Activated naive CD8-positive, alpha-beta T cell treated with anti-CD3 and anti-CD28 coated beads for 36 hours (primary cell): ENCODE measurements around the gene OR2W3. TPM values are rescaled to one million over a fixed set of nuclear protein-coding genes. Genes with fewer than 3 reads are reported as not detected.

Experiments
- DNase-seq: peaks from one replicate; pipeline ENCODE4 v3.0.0; 2021
- H3K27ac Mint-ChIP-seq: one replicate; pipeline ENCODE4 v1.8.0; 2022; ENCODE audit warnings: mild to moderate bottlenecking, moderate library complexity, mixed read lengths
- H3K27me3 Mint-ChIP-seq: one replicate; pipeline ENCODE4 v1.8.0; 2022; ENCODE audit warnings: mild to moderate bottlenecking, mixed read lengths
- H3K36me3 Mint-ChIP-seq: one replicate; pipeline ENCODE4 v1.8.0; 2021; ENCODE audit warnings: mild to moderate bottlenecking, mixed read lengths
- H3K4me1 Mint-ChIP-seq: one replicate; pipeline ENCODE4 v1.8.0; 2021; ENCODE audit warnings: mixed read lengths
- H3K4me3 Mint-ChIP-seq: one replicate; pipeline ENCODE4 v1.8.0; 2022; ENCODE audit warnings: mild to moderate bottlenecking, moderate library complexity, mixed read lengths
- H3K9me3 Mint-ChIP-seq: one replicate; pipeline ENCODE4 v1.8.0; 2022; ENCODE audit warnings: mixed read lengths
- total RNA-seq, 2 experiments: library from RNA; stranded (reverse); gene quantifications; one replicate each; pipeline ENCODE4 v1.2.3, GENCODE V29; 2021

OR2W3 gene
- not detected for total RNA-seq

- H3K4me1 Mint-ChIP-seq = no peaks in the 10 kb centered on the region
- DNase-seq = no peak
- H3K27ac Mint-ChIP-seq = no peak within 1 kb of the TSS
- no peak within 1 kb of the TSS for H3K4me3 Mint-ChIP-seq
- H3K36me3 Mint-ChIP-seq = no peaks in the 10 kb centered on the region
- peaks cover 6% of the 10 kb centered on the region for H3K9me3 Mint-ChIP-seq
- no peaks in the 10 kb centered on the region for H3K27me3 Mint-ChIP-seq
These were observed at the start of gene OR2W3 for GRCh38 chr1:247895163-247895637. Gene OR2W3, plus strand, starts transcription at chr1:247895587. Its CDS starts 0 bp downstream, at chr1:247895587.

- Mint-ChIP-seq H3K27me3 (no peaks in the 10 kb centered on the region), H3K9me3 (no peaks in the 10 kb centered on the region), H3K36me3 (no peaks in the 10 kb centered on the region), H3K4me1 (peaks cover 3% of the 10 kb centered on the region), H3K27ac (no peak overlapping the region), H3K4me3 (no peak overlapping the region)
- DNase-seq = no peak
These were observed 49.7 kb upstream of the OR2W3 start for GRCh38 chr1:247845693-247846017.

GRCh38 chr1:247848346-247848745 is 47.0 kb upstream of the OR2W3 start:
- H3K36me3 Mint-ChIP-seq = no peaks in the 10 kb centered on the region
- H3K4me1 Mint-ChIP-seq = no peaks in the 10 kb centered on the region
- H3K27me3 Mint-ChIP-seq = no peaks in the 10 kb centered on the region
- no peak for DNase-seq
- H3K27ac Mint-ChIP-seq = no peak overlapping the region
- no peak overlapping the region for H3K4me3 Mint-ChIP-seq
- H3K9me3 Mint-ChIP-seq = no peaks in the 10 kb centered on the region

DNA sequence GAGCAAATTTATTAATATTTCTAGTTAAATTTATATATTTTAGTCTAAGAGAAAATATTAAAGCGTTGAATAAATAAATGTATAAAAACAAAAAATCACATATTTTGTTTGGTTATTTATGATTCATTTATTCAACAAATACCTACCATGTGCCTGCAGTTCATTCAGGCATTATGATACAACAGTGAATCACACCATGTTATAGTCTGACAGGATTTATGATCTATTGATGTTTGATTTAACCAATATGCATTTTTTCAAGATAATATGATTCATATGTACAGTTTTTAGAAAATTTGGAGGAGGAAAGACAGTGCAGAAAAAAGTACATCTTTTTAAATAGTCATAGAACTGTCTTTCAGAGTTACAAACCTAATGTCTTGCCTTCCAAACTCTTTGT is 45.8 kb upstream of the OR2W3 start:
- H3K4me1 Mint-ChIP-seq = no peaks in the 10 kb centered on the region
- DNase-seq = no peak
- H3K27me3 Mint-ChIP-seq = peaks cover 6% of the 10 kb centered on the region
- no peaks in the 10 kb centered on the region for H3K9me3 Mint-ChIP-seq
- H3K36me3 Mint-ChIP-seq = no peaks in the 10 kb centered on the region
- no peak overlapping the region for H3K27ac Mint-ChIP-seq
- no peak overlapping the region for H3K4me3 Mint-ChIP-seq

GRCh38 chr1:247854899-247855545 is 40.4 kb upstream of the OR2W3 start:
- peaks cover 1% of the 10 kb centered on the region for H3K36me3 Mint-ChIP-seq
- no peak overlapping the region for H3K27ac Mint-ChIP-seq
- no peak overlapping the region for H3K4me3 Mint-ChIP-seq
- peaks cover 47% of the 10 kb centered on the region for H3K27me3 Mint-ChIP-seq
- H3K4me1 Mint-ChIP-seq = peaks cover 6% of the 10 kb centered on the region
- no peaks in the 10 kb centered on the region for H3K9me3 Mint-ChIP-seq
- no peak for DNase-seq

DNA sequence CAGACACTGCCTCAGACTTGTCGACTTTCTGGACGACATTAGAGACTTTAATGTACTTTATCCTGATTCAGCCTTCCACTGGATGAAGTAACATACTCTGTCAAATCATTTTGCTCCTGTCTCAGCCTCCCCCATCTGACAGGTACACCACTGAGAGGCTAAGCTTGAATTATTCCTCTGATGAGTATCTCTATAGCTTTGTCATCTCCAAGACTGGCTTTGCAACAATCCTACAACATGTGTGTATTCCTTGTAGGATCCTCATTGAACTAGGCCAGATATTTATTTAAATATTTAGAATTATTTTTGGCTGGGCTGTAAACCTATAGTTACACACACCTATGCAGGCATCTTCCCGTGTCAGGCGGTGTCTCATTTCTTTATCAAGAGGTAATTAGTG is 39.5 kb upstream of the OR2W3 start:
- Mint-ChIP-seq H3K4me1 (peaks cover 6% of the 10 kb centered on the region), H3K4me3 (no peak overlapping the region), H3K27ac (no peak overlapping the region), H3K27me3 (peaks cover 56% of the 10 kb centered on the region), H3K36me3 (peaks cover 1% of the 10 kb centered on the region), H3K9me3 (no peaks in the 10 kb centered on the region)
- DNase-seq = no peak

GRCh38 chr1:247857069-247857984 is 38.1 kb upstream of the OR2W3 start, which contains the start of gene TRIM58:
Gene TRIM58, plus strand, starts transcription at chr1:247857187. Its CDS starts 60 bp downstream, at chr1:247857247.
- peaks cover 64% of the 10 kb centered on the region for H3K27me3 Mint-ChIP-seq
- H3K4me1 Mint-ChIP-seq = peaks cover 6% of the 10 kb centered on the region
- no peaks in the 10 kb centered on the region for H3K9me3 Mint-ChIP-seq
- H3K4me3 Mint-ChIP-seq = peak within 1 kb of the TSS; percentile 67
- peaks cover 1% of the 10 kb centered on the region for H3K36me3 Mint-ChIP-seq
- peak; percentile 53 for DNase-seq
- no peak within 1 kb of the TSS for H3K27ac Mint-ChIP-seq

GRCh38 chr1:247857985-247858619 is 37.3 kb upstream of the OR2W3 start:
- peaks cover 64% of the 10 kb centered on the region for H3K27me3 Mint-ChIP-seq
- peak overlapping the region; percentile 67 for H3K4me3 Mint-ChIP-seq
- peaks cover 1% of the 10 kb centered on the region for H3K36me3 Mint-ChIP-seq
- H3K4me1 Mint-ChIP-seq = peaks cover 6% of the 10 kb centered on the region
- no peak for DNase-seq
- no peak overlapping the region for H3K27ac Mint-ChIP-seq
- no peaks in the 10 kb centered on the region for H3K9me3 Mint-ChIP-seq

- peaks cover 39% of the 10 kb centered on the region for H3K27me3 Mint-ChIP-seq
- no peak for DNase-seq
- H3K4me3 Mint-ChIP-seq = no peak overlapping the region
- no peaks in the 10 kb centered on the region for H3K36me3 Mint-ChIP-seq
- peaks cover 5% of the 10 kb centered on the region for H3K4me1 Mint-ChIP-seq
- H3K27ac Mint-ChIP-seq = no peak overlapping the region
- H3K9me3 Mint-ChIP-seq = no peaks in the 10 kb centered on the region
These were observed 32.6 kb upstream of the OR2W3 start for GRCh38 chr1:247862756-247863155.

- no peak for DNase-seq
- Mint-ChIP-seq H3K27ac (no peak overlapping the region), H3K36me3 (no peaks in the 10 kb centered on the region), H3K4me3 (no peak overlapping the region), H3K4me1 (no peaks in the 10 kb centered on the region), H3K9me3 (peaks cover under 1% of the 10 kb centered on the region), H3K27me3 (peaks cover 24% of the 10 kb centered on the region)
These were observed 30.7 kb upstream of the OR2W3 start for GRCh38 chr1:247864644-247865043.

DNA sequence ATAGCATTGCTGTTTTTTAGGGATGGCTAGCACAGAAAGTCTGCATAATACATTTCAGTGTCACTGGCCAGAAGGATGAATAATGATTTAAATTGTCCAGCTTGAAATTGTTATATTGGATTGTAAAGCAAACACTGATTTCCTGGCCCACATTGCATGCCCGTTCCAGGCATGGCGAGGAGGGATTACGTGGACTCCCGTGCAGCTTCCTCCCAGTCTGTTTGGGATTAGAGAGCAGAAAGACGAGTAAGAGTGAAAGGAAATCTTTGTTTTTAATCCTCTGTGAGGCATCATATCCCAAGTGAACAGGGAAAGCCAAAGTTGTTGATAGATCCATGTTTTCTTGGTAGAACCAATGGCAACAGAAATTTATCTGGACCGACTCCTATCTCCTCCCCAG is 30.0 kb upstream of the OR2W3 start:
- DNase-seq = no peak
- Mint-ChIP-seq H3K4me1 (no peaks in the 10 kb centered on the region), H3K27me3 (peaks cover 20% of the 10 kb centered on the region), H3K4me3 (no peak overlapping the region), H3K9me3 (peaks cover 1% of the 10 kb centered on the region), H3K36me3 (no peaks in the 10 kb centered on the region), H3K27ac (no peak overlapping the region)

DNA sequence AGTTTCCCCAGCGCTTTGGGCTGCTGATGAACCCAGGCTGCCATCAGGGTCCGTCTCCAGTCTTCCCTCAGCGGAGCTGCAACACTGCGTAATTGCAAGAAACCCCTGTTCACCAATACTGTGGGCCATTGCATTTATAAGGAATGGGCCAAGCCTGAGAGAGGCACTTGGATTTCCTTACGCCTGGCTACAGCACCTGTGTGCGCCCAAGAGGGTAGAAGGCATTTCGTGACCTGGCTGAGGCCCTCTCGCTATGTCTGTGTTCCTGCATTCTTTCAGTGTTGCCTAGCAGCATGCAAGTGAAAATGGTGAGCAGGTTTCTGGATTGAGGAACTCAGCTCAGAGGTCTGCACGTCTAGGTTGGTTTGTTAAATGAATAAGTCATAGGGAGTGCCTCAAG is 12.0 kb upstream of the OR2W3 start:
- Mint-ChIP-seq H3K9me3 (no peaks in the 10 kb centered on the region), H3K27ac (no peak overlapping the region), H3K4me1 (peaks cover 2% of the 10 kb centered on the region), H3K4me3 (no peak overlapping the region), H3K36me3 (no peaks in the 10 kb centered on the region), H3K27me3 (peaks cover 2% of the 10 kb centered on the region)
- no peak for DNase-seq

- no peak overlapping the region for H3K4me3 Mint-ChIP-seq
- H3K4me1 Mint-ChIP-seq = peaks cover 2% of the 10 kb centered on the region
- no peaks in the 10 kb centered on the region for H3K36me3 Mint-ChIP-seq
- H3K9me3 Mint-ChIP-seq = no peaks in the 10 kb centered on the region
- no peak for DNase-seq
- H3K27me3 Mint-ChIP-seq = no peaks in the 10 kb centered on the region
- no peak overlapping the region for H3K27ac Mint-ChIP-seq
These were observed 10.5 kb upstream of the OR2W3 start for GRCh38 chr1:247884797-247885413.

- no peak for DNase-seq
- H3K9me3 Mint-ChIP-seq = peaks cover 6% of the 10 kb centered on the region
- no peaks in the 10 kb centered on the region for H3K4me1 Mint-ChIP-seq
- H3K4me3 Mint-ChIP-seq = no peak overlapping the region
- H3K27ac Mint-ChIP-seq = no peak overlapping the region
- no peaks in the 10 kb centered on the region for H3K27me3 Mint-ChIP-seq
- no peaks in the 10 kb centered on the region for H3K36me3 Mint-ChIP-seq
These were observed 589 bp downstream of the OR2W3 start for GRCh38 chr1:247895976-247896375.

GRCh38 chr1:247904122-247904521 is 8.7 kb downstream of the OR2W3 start:
- H3K27ac Mint-ChIP-seq = no peak overlapping the region
- H3K4me1 Mint-ChIP-seq = peaks cover 13% of the 10 kb centered on the region
- H3K4me3 Mint-ChIP-seq = no peak overlapping the region
- no peaks in the 10 kb centered on the region for H3K27me3 Mint-ChIP-seq
- H3K9me3 Mint-ChIP-seq = peaks cover 23% of the 10 kb centered on the region
- peaks cover 7% of the 10 kb centered on the region for H3K36me3 Mint-ChIP-seq
- no peak for DNase-seq
